ENCODE data around the gene POLD2. TPM values are rescaled to one million over a fixed set of nuclear protein-coding genes. Genes with fewer than 3 reads are reported as not detected.

The POLD2 gene
- total RNA-seq, 3 donors from 2014 or later (not counting 1 experiment from before 2014, with no cell fraction given) = 30.1 to 38.3 (median 38.1) TPM

DNA sequence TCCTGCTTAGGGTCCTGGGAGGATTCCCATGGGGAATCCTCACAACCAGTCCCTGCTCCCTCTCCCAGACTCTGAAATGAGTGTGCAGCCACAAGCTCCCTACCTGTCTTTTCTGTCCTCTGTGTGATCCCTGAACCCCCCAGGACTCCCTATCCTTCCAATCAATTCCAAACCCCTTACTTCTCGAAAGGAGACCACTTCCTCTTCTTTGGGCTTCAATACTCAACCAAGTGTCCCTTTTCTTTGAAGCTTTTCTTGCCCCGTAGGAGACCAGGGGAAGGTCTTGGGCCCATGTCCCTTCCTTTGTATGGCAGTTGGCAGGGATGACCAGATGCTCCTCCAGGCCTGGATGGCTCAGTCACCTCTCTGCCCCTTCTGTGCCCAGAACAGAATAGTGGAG is 17.5 kb downstream of the POLD2 start:
- Mint-ChIP-seq H3K9me3 (no peaks in the 10 kb centered on the region), H3K4me1 (peaks cover 7 to 12% of the 10 kb centered on the region in 2 donors), H3K4me3 (peak overlapping the region; percentile 74), H3K27me3 (ENCODE audit: low read depth in 2 of 2) (peaks cover 0 to 14% of the 10 kb centered on the region in 2 donors), H3K36me3 (no peaks in the 10 kb centered on the region), H3K27ac (peak overlapping the region in 1 of 2 donors; percentile 27)
- ATAC-seq (no peak), DNase-seq (no peak)
- Histone ChIP-seq H3K27me3 (ENCODE audit: control insufficient read depth, insufficient read depth, low read length) (peaks cover 4% of the 10 kb centered on the region), H3K27ac (ENCODE audit: low read length) (no peak overlapping the region), H3K4me3 (ENCODE audit: low read length) (no peak overlapping the region), H3K36me3 (ENCODE audit: control insufficient read depth, insufficient read depth, low read length) (no peaks in the 10 kb centered on the region), H3K4me1 (ENCODE audit: control insufficient read depth, insufficient read depth, low read length) (peaks cover 20% of the 10 kb centered on the region), H3K9me3 (ENCODE audit: control insufficient read depth, insufficient read depth, low read length) (no peaks in the 10 kb centered on the region)
- intact Hi-C loops (cut with micrococcal nuclease) = no loop called here
- WGBS (ENCODE audit: insufficient coverage) = 54% methylated on average over 2 of the region's 2 CpGs
- no peak for TF ChIP-seq CTCF (IDR thresholded peaks at IDR 0.05)

DNA sequence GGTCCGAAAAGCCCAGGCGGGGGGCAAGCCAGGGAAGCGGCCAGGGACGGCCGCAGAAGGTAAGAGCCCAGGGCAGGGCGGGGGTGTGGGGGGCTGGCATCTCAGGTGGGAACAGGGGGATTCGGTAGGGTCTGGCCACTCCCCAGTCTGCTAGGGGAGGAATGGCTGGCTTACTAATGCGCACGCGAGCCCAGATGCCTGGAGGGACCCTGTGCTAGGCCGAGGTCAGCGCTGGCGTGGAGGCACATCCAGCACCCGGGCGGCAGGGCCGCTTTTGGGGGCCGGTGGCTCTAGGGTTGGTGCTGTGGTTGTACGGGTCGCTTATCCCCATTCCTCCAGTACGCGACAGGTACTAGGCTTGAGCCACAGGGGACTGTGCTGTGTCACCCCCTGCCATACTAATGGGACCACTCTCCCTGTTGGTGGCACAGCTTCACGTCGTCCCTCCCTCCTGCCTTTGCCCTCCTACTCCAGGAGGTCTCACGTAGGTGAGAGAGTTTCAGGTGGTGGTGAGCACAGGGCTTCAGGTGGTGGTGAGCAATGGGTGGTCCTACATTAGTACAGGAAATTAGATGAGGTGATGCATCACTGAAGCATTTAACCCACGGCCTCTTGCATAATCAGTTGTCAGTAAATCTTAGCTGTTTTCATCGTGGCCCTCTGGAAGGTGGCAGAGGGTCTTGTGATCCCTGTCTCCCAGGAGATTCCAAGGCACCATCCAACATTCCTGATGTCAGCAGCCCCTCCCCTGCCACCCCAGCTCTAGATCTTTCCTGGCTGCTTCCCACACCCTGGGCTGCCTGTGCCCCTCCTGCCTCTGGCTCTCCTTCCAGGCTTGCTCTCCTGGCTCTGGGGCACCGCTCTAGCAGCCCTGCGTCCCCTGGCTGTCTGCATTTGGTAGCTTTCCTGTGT is 18.2 kb downstream of the POLD2 start:
- peak in 1 of 2 donors; percentile 22 for DNase-seq
- Histone ChIP-seq H3K27me3 (ENCODE audit: control insufficient read depth, insufficient read depth, low read length) (peaks cover 4% of the 10 kb centered on the region), H3K9me3 (ENCODE audit: control insufficient read depth, insufficient read depth, low read length) (no peaks in the 10 kb centered on the region), H3K27ac (ENCODE audit: low read length) (no peak overlapping the region), H3K4me3 (ENCODE audit: low read length) (peak overlapping the region; percentile 24), H3K4me1 (ENCODE audit: control insufficient read depth, insufficient read depth, low read length) (peaks cover 20% of the 10 kb centered on the region), H3K36me3 (ENCODE audit: control insufficient read depth, insufficient read depth, low read length) (no peaks in the 10 kb centered on the region)
- TF ChIP-seq CTCF (IDR thresholded peaks at IDR 0.05) = no peak
- no peaks in the 10 kb centered on the region for H3K36me3 Mint-ChIP-seq
- peaks cover 0 to 14% of the 10 kb centered on the region in 2 donors for H3K27me3 Mint-ChIP-seq (ENCODE audit: low read depth in 2 of 2)
- H3K9me3 Mint-ChIP-seq = no peaks in the 10 kb centered on the region
- H3K4me3 Mint-ChIP-seq = peak overlapping the region; percentile 74
- H3K27ac Mint-ChIP-seq = peak overlapping the region in 1 of 2 donors; percentile 27
- H3K4me1 Mint-ChIP-seq = peaks cover 7 to 12% of the 10 kb centered on the region in 2 donors
- ATAC-seq = peak in 2 of 3 donors; percentile 7 to 19
- WGBS (ENCODE audit: insufficient coverage) = 55% methylated on average over 26 of the region's 28 CpGs
- intact Hi-C loops (cut with micrococcal nuclease) = no loop called here

- peaks cover 20% of the 10 kb centered on the region for H3K4me1 ChIP-seq (ENCODE audit: control insufficient read depth, insufficient read depth, low read length)
- no peaks in the 10 kb centered on the region for H3K36me3 Mint-ChIP-seq
- no peaks in the 10 kb centered on the region for H3K9me3 ChIP-seq (ENCODE audit: control insufficient read depth, insufficient read depth, low read length)
- H3K27ac Mint-ChIP-seq = peak within 1 kb of the TSS in 1 of 2 donors; percentile 27
- peaks cover 0 to 14% of the 10 kb centered on the region in 2 donors for H3K27me3 Mint-ChIP-seq (ENCODE audit: low read depth in 2 of 2)
- H3K4me3 ChIP-seq (ENCODE audit: low read length) = peak within 1 kb of the TSS; percentile 30
- H3K27ac ChIP-seq (ENCODE audit: low read length) = no peak within 1 kb of the TSS
- H3K4me3 Mint-ChIP-seq = peak within 1 kb of the TSS; percentile 74
- H3K36me3 ChIP-seq (ENCODE audit: control insufficient read depth, insufficient read depth, low read length) = no peaks in the 10 kb centered on the region
- H3K4me1 Mint-ChIP-seq = peaks cover 7 to 12% of the 10 kb centered on the region in 2 donors
- no peaks in the 10 kb centered on the region for H3K9me3 Mint-ChIP-seq
- intact Hi-C loops (cut with micrococcal nuclease) = no loop called here
- TF ChIP-seq CTCF (IDR thresholded peaks at IDR 0.05) = no peak
- H3K27me3 ChIP-seq (ENCODE audit: control insufficient read depth, insufficient read depth, low read length) = peaks cover 4% of the 10 kb centered on the region
- DNase-seq (peak in 1 of 2 donors; percentile 51), ATAC-seq (peak; percentile 59 to 82 (median 79))
- 2% methylated on average over 63 of the region's 87 CpGs for WGBS (ENCODE audit: insufficient coverage)
Measured at GRCh38 chr7:44103923-44104859, 19.2 kb downstream of the POLD2 start, which contains the start of gene AEBP1. Gene AEBP1 (plus strand): TSS chr7:44104345. CDS start chr7:44104666, 321 bp downstream.

Data from natural killer cell (primary cell).